D721Med (cell line): ENCODE data around the gene OR5AU1.

Experiments
- DNase-seq: peaks from one replicate; pipeline ENCODE4 v3.0.0; 2011; ENCODE audit warnings: low spot score; ENCODE audit not compliant: insufficient read length
- FAIRE-seq: peaks from 2 replicates; lab custom pipeline; 2011; peaks lifted over from hg19 to GRCh38; lab: Jason Lieb, UNC
- TF ChIP-seq, protein P1 (sequence below): IDR thresholded peaks from 2 replicates; pipeline ENCODE4 v1.5.1; 2012; ENCODE audit warnings: mild to moderate bottlenecking, control low read depth; ENCODE audit not compliant: insufficient read depth; ENCODE audit errors: missing control alignments

OR5AU1 gene

DNA sequence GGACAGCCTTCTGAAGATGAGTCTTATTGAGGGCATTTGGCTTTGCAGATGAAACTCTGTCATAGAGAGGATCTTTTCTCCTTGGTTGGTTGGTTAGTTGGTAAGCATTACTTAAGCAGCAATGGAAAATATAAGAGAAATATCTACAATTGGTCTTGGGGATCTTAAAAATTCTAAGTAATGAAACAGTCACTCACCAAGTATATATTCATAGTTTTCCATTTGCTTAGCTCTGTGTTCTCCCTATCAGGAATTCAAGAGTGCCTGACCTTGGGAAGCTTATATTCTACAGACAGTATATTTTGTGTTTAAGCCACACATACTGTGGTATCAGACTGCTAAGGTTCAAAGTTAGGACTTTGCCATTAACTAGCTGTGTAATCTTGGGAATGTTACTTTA, at the start of gene OR5AU1:
OR5AU1 (minus strand) TSS at position 101 of the 400 bp plus-strand sequence. CDS start 191 bp downstream, outside the sequence.
- TF ChIP-seq, protein P1, sequence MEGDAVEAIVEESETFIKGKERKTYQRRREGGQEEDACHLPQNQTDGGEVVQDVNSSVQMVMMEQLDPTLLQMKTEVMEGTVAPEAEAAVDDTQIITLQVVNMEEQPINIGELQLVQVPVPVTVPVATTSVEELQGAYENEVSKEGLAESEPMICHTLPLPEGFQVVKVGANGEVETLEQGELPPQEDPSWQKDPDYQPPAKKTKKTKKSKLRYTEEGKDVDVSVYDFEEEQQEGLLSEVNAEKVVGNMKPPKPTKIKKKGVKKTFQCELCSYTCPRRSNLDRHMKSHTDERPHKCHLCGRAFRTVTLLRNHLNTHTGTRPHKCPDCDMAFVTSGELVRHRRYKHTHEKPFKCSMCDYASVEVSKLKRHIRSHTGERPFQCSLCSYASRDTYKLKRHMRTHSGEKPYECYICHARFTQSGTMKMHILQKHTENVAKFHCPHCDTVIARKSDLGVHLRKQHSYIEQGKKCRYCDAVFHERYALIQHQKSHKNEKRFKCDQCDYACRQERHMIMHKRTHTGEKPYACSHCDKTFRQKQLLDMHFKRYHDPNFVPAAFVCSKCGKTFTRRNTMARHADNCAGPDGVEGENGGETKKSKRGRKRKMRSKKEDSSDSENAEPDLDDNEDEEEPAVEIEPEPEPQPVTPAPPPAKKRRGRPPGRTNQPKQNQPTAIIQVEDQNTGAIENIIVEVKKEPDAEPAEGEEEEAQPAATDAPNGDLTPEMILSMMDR: no peak
- FAIRE-seq: no peak
- no peak for DNase-seq

DNA sequence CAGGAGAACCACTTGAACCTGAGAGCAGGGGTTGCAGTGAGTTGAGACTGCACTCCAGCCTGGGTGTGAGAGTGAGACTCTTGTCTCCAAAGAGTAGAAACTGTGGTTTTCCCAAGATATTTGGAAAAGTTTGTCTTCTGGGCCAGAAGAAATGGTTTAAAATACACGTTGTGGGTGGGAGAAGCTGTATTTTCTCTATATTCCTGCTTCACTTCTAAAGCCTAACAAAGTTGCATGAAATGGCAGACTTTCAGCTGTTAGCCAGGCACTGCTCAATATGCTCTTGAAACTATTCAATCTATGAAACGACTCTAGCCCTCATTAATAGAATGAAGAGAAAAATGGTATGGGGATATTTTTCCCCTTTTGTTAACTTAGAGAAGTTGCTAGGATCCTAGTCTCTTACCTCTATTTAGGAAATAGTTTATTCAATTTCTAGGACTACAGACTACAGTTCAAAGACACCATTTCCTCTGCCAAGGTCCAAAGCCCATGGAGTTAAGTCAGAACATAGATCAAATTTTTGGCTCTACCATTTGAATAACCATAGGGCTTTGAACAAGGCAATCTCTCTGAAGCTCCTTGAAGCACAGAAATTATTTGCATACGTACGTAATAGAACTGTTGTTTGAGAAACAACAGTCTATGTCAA, 49.3 kb upstream of the OR5AU1 start:
- DNase-seq (no peak), FAIRE-seq (no peak)
- TF ChIP-seq, protein P1: no peak

DNA sequence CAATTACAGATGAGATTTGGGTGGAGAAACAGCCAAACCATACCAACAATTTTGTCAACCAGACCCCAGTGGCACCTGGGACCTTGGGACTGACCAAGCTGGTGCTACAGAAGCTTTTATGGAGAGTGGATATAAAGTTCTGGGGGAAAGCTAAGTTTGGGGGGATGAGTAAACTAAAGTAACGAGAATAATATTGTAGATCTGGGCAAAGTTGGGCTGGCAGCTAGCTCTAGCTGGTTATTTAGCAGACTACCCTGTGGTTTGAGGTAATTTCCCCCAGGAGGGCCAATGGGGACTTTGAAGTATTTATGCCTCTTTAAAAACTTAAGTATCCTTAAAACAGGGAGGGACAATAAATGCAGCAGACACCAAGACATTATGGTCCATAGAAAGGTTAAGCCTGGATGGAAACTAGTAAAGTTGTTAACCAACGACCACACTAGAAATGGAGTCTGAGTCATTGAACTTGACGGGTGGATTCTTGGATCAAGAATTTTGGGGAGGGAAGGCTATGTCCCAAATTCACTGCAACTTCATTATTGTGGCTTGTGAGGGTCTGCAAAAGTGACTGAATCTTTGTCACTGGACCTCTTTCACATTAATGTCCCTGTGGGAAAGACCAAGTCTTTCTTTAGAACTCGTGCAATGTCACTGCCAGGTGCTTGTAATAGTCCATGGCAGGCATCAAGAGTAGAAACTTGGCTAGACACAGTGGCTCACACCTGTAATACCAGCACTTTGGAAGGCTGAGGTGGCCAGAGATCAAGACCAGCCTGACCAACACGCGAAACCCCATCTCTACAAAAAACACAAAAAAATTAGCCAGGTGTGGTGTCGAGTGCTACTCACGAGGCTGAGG, 48.5 kb upstream of the OR5AU1 start:
- TF ChIP-seq, protein P1: no peak
- DNase-seq (no peak), FAIRE-seq (no peak)

DNA sequence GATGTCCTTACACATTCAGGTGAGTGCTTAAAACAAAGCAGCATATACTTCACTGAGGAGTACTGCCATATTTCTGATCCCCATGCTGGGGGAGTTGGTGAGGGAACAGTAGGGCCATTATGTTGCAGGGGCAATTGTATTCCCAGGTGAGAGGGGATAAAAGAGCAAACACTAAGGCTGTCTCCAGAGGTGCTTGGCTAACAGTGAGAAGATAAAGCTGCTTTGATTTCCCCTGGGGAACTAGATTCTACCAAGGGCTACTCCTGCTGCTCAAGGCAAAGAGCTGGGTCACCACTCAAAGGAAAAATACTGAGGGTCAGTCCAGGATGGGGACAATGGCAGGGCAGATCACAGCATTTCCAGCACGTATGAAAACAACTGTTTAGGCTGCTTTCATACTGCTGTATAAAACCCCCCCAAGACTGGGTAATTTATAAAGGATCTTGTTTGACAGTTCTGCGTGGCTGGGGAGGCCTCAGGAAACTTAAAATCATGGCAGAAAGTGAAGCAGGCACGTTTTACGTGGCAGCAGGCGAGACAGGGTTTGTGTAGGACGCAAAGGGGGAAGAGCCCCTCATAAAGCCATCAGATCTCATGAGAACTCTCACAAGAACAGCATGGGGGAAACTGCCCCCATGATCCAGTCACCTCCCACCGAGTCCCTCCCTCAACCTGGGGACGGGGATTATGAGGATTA, 47.8 kb upstream of the OR5AU1 start:
- no peak for FAIRE-seq
- DNase-seq: no peak
- TF ChIP-seq, protein P1: no peak

GRCh38 chr14:21202463-21203358, 46.8 kb upstream of the OR5AU1 start:
- no peak for FAIRE-seq
- TF ChIP-seq, protein P1: no peak
- DNase-seq: no peak

DNA sequence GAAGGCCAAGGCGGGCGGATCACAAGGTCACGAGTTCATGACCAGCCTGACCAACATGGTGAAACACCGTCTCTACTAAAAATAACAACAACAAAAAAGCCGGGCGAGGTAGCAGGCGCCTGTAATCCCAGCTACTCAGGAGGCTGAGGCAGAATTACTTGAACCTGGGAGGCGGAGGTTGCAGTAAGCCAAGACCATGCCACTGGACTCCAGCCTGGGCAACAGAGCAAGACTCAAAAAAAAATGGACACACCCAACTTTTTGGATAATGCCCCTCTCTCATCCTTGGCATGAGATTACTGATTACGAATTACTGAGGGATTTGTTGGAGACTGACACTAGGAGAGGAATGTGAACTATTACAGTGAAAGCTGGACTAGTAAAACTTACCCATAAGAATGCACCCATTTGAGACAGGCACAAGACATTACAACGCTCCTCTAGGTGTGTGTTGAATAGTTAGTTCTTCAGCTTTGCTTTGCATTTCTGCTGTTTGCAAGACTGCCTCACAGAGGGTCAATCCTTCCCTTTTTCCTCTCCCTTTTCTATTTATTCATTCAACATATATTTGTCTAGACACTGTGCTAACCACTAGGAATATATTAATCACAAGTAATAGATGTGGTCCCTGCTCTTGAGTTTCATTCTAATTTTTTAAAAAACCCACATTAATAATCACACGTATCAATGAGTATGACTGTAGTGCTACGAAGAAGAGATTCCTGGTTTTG, 46.0 kb upstream of the OR5AU1 start:
- TF ChIP-seq, protein P1: no peak
- FAIRE-seq (no peak), DNase-seq (no peak)
